GM12892 (cell line): Measurements from ENCODE around the gene LSAMP.

Experiments
- DNase-seq: peaks from one replicate; pipeline ENCODE4 v3.0.0; 2011; ENCODE audit not compliant: insufficient read length
- FAIRE-seq: peaks from 2 replicates; lab custom pipeline; 2011; peaks lifted over from hg19 to GRCh38; lab: Jason Lieb, UNC
- POLR2A ChIP-seq: IDR thresholded peaks from 2 replicates; pipeline ENCODE4 v1.6.1; 2011; ENCODE audit warnings: low read depth, low read length, control low read depth
- POLR2AphosphoS5 ChIP-seq: IDR thresholded peaks from 2 replicates; pipeline ENCODE4 v1.6.1; 2011; ENCODE audit warnings: low read depth, low read length, control low read depth
- TAF1 ChIP-seq: IDR thresholded peaks from 2 replicates; pipeline ENCODE4 v1.6.1; 2011; ENCODE audit warnings: low read depth, mild to moderate bottlenecking, control low read depth, low read length, borderline replicate concordance

The LSAMP gene

DNA sequence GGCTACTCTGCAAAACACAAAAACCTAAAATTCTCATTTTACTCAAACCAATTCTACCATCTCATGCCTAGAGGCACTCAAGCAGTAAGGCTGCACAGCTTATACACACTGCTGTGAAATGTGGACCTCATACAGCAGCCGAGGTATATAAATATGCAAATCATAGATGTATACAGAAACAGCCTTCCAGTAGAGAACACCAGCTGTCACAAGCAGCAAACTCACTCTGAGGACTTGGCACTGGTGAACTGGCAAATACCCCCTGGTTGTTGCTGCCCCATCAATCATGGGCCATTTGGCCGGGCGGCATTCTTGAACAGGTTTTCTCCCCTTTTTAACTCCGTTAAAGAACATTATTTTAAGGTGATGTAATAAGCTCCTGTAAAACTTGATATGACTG lies 378.0 kb downstream of the LSAMP start:
- DNase-seq (no peak), FAIRE-seq (peak; percentile 36)
- TF ChIP-seq POLR2AphosphoS5: no peak
- no peak for TF ChIP-seq TAF1

DNA sequence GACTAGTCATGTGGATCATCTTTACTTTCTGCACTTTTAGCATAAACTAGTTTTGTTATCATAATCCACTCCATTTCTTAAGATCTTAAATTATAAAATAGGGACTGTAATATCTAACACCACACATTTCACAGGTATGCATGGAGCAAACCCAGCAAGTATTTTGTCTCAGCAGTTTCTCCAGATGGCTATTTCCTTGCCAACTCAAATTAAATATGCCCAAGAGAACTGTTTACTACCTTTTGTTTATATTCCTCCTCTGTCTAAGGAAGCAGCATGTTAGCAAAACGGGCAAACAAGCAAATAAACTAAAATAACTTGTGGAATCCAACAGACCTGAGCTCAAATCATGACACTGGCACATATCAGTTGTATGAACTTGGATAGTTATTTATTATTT lies 379.8 kb downstream of the LSAMP start:
- TF ChIP-seq POLR2A (no peak), POLR2AphosphoS5 (no peak), TAF1 (no peak)
- FAIRE-seq (no peak), DNase-seq (no peak)

DNA sequence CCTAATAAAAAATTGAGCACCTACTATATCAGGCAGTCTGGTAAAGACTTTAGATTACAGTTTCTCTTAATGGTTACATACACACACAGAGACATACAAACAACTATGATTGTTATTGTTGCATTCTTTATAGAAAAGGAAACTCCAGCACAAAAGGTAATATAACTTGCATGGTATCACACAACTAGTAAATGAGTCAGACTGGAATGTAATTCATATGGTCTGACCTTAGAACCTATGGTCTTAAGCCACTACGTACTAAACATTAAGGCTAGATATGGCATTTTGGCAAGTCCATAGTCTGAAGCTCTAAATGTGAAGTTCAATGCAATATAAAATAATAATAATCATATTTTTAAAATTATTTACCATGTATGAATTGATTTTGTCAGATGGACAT lies 380.6 kb downstream of the LSAMP start:
- no peak for DNase-seq
- no peak for FAIRE-seq
- no peak for TF ChIP-seq POLR2A
- no peak for TF ChIP-seq POLR2AphosphoS5
- no peak for TF ChIP-seq TAF1

DNA sequence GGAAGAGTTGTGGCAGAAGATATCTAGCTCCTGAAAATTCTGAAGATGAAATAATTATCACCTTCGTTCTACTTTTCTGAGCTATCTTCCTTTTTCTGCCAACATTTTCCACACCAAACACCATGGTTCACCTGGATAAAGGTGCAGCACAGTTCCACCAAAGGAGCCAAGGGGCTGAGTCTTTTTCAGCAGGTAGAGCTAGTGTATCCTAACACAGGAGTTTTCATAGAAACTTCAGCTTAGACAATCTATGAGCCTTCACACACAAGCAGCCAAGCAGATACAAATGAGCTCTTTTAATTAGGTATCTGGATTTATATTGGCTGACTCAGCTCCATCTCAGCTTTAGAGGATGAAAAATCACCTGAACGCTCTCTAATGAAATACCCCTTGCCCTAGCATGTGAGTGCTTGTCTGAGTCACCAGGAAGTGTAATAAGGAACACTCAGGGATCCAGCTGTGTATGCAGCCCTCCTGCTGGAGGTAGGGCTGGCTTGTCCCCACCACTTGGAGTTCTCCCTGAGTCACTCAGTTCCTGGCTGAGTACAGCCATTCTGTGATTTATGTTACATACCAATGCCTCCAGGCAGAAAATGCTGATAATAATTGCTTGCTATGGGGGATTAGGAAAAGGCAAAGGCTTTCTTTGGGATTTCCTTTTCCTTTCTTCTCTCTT lies 385.7 kb downstream of the LSAMP start:
- FAIRE-seq: no peak
- TF ChIP-seq POLR2A (no peak), TAF1 (no peak), POLR2AphosphoS5 (no peak)
- no peak for DNase-seq

DNA sequence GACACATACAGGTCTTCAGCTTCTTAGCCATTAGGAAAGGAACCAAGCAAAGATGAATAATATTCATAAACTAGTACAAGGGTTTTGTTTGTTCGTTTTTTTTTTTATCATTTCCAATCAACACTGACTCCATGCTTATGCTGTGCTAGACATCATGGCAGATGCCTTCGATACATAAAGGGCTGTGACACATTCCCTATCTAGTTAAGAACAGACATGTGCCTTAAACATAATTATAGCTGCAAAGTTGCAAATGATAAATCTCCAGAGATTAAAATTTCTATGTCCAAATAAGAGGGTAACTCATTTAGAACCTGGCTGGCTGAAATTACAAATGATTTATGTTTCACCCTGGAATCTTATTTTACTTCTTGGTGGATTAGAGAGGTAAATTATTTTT lies 386.4 kb downstream of the LSAMP start:
- no peak for TF ChIP-seq POLR2AphosphoS5
- no peak for TF ChIP-seq POLR2A
- TF ChIP-seq TAF1: no peak
- FAIRE-seq (no peak), DNase-seq (no peak)

DNA sequence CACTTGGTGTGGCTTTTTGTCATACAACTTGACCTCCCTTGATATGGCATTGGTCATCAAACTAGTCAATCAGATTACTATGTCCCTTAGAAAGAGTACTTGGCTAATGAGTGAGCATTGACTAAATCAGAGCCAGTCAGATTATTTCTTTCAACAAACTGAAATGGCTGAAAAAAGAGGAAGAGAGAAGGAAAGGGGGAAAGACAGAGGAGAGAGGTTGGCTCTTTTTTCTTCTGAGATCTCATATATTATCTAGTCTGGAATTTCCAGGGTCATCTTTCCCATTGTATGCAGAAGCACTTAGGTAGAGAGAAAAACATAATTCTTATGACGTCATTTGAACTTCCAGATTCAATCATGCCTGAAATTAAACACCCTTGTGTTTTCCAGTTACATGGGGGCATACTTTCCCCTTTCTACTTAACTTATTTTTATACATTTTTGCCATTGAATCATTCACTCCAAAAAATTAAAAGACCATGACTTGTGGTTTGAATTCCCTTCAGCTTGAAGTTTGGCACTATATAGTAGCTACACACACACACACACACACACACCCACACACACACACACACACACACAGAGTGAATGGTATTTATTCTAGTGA lies 387.8 kb downstream of the LSAMP start:
- peak; percentile 63 for FAIRE-seq
- TF ChIP-seq TAF1: no peak

DNA sequence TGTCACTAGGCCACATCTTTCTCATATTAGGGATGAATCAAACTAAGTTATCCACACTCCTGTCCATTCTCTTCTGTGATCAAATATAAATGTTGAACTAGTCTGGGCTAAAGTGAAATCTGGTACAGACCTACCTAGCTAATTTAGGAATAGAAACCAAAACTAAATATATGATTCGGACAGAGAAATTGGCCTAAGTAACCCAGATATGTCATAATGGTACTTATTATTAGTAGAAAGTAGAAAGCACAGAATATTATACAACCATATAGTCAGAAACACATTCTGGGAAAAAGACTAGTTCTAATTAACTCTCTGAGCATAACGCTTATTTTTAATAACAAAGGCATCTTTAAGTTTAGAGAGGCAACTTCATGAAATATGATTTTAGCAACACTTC lies 389.0 kb downstream of the LSAMP start:
- DNase-seq: no peak
- peak; percentile 92 for FAIRE-seq
- TF ChIP-seq POLR2A (no peak), TAF1 (no peak), POLR2AphosphoS5 (no peak)

More for the DNA sequence above, 387.8 kb downstream of the LSAMP start:
- no peak for DNase-seq

DNA sequence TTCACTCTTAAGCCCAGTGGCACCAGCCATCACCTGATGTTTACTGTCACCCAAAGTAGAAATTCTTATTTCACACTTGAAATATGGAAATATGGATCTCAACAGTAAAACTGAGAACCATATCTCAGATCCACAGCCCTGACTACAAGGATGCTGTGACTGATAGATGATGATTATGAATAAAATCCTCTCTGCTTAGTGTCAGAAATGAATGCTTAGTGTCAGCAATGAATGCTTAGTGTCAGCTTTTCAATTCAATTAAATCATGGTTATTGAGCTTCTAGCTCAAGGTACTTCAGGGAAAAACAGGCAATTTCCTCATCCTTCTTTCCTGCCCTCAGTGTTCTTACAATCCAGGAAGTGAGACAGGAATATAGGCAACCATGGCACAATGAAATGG lies 392.3 kb downstream of the LSAMP start:
- FAIRE-seq: no peak
- TF ChIP-seq POLR2A: no peak
- TF ChIP-seq TAF1: no peak
- no peak for TF ChIP-seq POLR2AphosphoS5
- DNase-seq: no peak

DNA sequence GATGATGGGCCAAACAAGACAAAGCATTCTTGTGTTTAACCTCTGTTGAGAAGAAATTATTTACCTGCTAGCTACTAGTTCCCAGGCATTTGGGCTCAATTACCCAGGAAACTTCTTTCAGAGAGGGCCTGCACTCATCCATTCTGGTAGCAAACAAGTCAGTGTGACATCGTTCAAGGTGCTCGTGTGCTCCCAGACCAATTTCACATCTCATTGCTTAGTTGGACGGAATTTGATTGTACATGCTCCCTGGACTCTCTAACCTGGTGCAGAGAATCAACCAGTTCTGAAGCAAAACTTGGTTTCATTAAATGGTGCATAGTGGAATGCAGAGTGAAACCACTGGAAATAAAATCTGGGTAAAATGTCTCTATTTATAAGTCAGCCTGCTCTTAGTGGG lies 392.7 kb downstream of the LSAMP start:
- FAIRE-seq: no peak
- no peak for DNase-seq
- no peak for TF ChIP-seq POLR2A
- no peak for TF ChIP-seq POLR2AphosphoS5
- no peak for TF ChIP-seq TAF1

DNA sequence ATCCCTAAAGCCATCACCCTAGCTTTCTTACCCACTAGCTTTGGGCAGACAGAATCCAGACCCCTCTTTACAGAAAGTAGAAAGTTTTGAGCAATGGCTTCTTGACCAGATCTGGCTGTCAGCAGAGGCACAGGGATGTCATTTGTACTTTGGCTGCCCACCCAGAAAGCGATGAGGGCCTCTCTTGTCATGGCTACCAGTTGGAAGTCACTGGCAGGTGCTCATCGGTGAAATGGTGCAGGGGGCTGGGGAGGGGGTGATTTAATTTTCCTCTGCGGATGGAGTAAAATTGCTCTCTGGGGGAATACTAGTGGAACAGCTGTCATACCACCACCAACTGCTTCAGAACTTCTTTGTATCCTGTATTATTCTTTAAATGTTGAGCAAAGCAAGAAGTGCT lies 393.7 kb downstream of the LSAMP start:
- DNase-seq (no peak), FAIRE-seq (no peak)
- TF ChIP-seq POLR2AphosphoS5 (no peak), POLR2A (no peak), TAF1 (no peak)

DNA sequence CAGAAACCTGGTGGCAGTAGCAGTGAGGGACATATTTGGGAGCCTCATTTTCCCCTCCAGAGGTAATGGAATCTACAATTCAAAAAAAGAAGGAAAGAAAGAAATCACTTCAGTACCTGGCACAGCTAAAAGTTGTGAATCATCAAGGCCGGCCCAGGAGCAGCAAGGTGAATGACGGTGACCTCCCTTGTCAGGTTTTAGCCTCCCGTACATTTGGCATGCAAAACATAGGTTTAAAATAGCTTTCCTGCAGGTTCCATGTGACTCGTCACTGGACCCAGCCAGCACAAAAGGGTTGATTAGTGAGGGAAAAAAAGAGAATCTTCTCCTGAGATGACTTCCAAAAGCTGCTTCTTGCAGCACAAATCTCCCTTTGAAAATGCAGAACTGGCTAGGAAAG lies 394.2 kb downstream of the LSAMP start:
- no peak for TF ChIP-seq TAF1
- TF ChIP-seq POLR2A: no peak
- no peak for TF ChIP-seq POLR2AphosphoS5
- no peak for FAIRE-seq
- DNase-seq: no peak

DNA sequence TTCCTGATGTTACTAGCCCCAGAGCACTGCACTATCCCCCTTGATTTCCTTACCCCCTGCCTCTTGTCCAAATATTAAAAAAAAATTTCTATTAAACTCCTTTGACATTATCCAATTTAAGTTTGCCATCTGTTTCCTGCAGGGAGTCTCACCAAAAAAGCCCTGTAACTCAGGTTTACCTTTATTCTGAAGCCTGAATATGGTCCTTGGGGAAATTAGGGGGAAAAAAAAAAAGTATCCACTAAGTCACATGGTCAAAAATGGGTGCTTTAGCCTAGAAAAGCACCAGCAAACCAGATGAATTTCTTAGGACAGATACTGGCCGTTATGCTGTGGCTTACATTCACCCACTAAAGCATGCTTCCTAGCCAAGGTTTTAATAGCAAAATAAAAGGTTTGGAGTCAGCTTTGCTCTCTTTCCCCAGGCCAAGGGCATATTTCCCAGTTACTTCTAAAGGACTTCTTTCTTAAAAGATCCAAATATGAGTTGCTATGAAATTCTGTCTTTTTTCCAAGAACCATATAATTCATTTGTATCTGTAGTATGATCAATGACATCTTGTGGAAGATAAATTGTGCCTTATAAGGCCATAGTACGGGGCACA lies 394.9 kb downstream of the LSAMP start:
- DNase-seq (no peak), FAIRE-seq (no peak)
- TF ChIP-seq POLR2A (no peak), POLR2AphosphoS5 (no peak), TAF1 (no peak)
